GM23338 (cell line): ENCODE results near the gene DAAM2. TPM values are rescaled to one million over a fixed set of nuclear protein-coding genes. Genes with fewer than 3 reads are reported as not detected.

Source experiments
- ATAC-seq: fragments of 200-7000 bp; cut with Tn5 transposase; 3 replicates; pipeline ENCODE4 v1.9.1; 2020
- DNase-seq: peaks from one replicate; pipeline ENCODE4 v3.0.0-alpha.2; 2015; ENCODE audit warnings: low spot score
- H2AFZ ChIP-seq: fragments of 200-600 bp; sonication (generic); 2 replicates; pipeline ENCODE4 v1.8.0; 2016; ENCODE audit warnings: antibody characterized with exemption, mild to moderate bottlenecking, moderate library complexity
- H3F3A ChIP-seq: fragments of 200-600 bp; sonication (generic); replicated peaks from 2 replicates; pipeline ENCODE4 v1.8.0; 2017; ENCODE audit warnings: antibody characterized with exemption, mixed run types, low read depth
- H3K27ac ChIP-seq: fragments of 200-600 bp; sonication (generic); 2 replicates; pipeline ENCODE4 v1.6.1; 2016; ENCODE audit warnings: low read depth
- H3K27me3 ChIP-seq: fragments of 200-600 bp; sonication (generic); 2 replicates; pipeline ENCODE4 v1.8.0; 2016; ENCODE audit warnings: mild to moderate bottlenecking, mixed run types, moderate library complexity; ENCODE audit not compliant: insufficient read depth
- H3K36me3 ChIP-seq: fragments of 200-600 bp; sonication (generic); 2 replicates; pipeline ENCODE4 v1.8.0; 2016; ENCODE audit warnings: mild to moderate bottlenecking; ENCODE audit not compliant: insufficient read depth
- H3K4me1 ChIP-seq: fragments of 200-600 bp; sonication (generic); 2 replicates; pipeline ENCODE4 v1.8.0; 2016; ENCODE audit warnings: mild to moderate bottlenecking, moderate library complexity; ENCODE audit not compliant: insufficient read depth
- H3K4me2 ChIP-seq: fragments of 200-600 bp; sonication (generic); 2 replicates; pipeline ENCODE4 v1.7.1; 2017; ENCODE audit warnings: mixed run types
- H3K4me3 ChIP-seq: fragments of 200-600 bp; sonication (generic); 2 replicates; pipeline ENCODE4 v1.6.1; 2016; ENCODE audit warnings: mixed run types
- H3K79me2 ChIP-seq: fragments of 200-600 bp; sonication (generic); replicated peaks from 2 replicates; pipeline ENCODE4 v1.8.0; 2017; ENCODE audit warnings: mild to moderate bottlenecking; ENCODE audit not compliant: insufficient read depth
- H3K9me2 ChIP-seq: fragments of 200-600 bp; sonication (generic); 2 replicates; pipeline ENCODE4 v1.8.0; 2017; ENCODE audit not compliant: insufficient read depth
- H4K20me1 ChIP-seq: fragments of 200-600 bp; sonication (generic); replicated peaks from 2 replicates; pipeline ENCODE4 v1.8.0; 2017; ENCODE audit warnings: mild to moderate bottlenecking; ENCODE audit not compliant: insufficient read depth
- H3K27ac Mint-ChIP-seq: 2 replicates; pipeline ENCODE4 v1.8.0; 2020; ENCODE audit warnings: inconsistent platforms, mild to moderate bottlenecking, moderate library complexity, mixed read lengths
- H3K27me3 Mint-ChIP-seq: 3 replicates; pipeline ENCODE4 v1.8.0; 2022; ENCODE audit warnings: low read depth, mild to moderate bottlenecking, moderate library complexity, mixed read lengths, inconsistent platforms; ENCODE audit not compliant: insufficient read depth, poor library complexity
- H3K36me3 Mint-ChIP-seq: 3 replicates; pipeline ENCODE4 v1.8.0; 2021; ENCODE audit warnings: low read depth, mild to moderate bottlenecking, inconsistent platforms, moderate library complexity, mixed read lengths
- H3K4me1 Mint-ChIP-seq: 3 replicates; pipeline ENCODE4 v1.8.0; 2020; ENCODE audit warnings: mild to moderate bottlenecking, inconsistent platforms, mixed read lengths
- H3K4me3 Mint-ChIP-seq: 3 replicates; pipeline ENCODE4 v1.8.0; 2021; ENCODE audit warnings: moderate library complexity, mild to moderate bottlenecking, inconsistent platforms, mixed read lengths
- H3K9me3 Mint-ChIP-seq: 3 replicates; pipeline ENCODE4 v1.8.0; 2020; ENCODE audit warnings: moderate library complexity, mild to moderate bottlenecking, inconsistent platforms, mixed read lengths
- ZNF114 ChIP-seq: fragments of 250-450 bp; sonication (Bioruptor Pico); IDR thresholded peaks from 2 replicates; pipeline ENCODE4 v1.5.0; 2020; ENCODE audit warnings: mild to moderate bottlenecking, moderate library complexity
- polyA plus RNA-seq: library from polyadenylated mRNA; unstranded; fragments of >200 nt; fragmentation: Nextera tagmentation; extraction: Ambion mirVana; gene quantifications from 2 replicates; pipeline ENCODE4 v1.2.1, GENCODE V29; 2016
- total RNA-seq: library from RNA; depleted of rRNA; stranded (reverse); fragments of >200 nt; shearing (Covaris generic); gene quantifications from 2 replicates; pipeline ENCODE4 v1.2.3, GENCODE V29; 2014
- TF ChIP-seq, protein P1 (sequence below): IDR thresholded peaks from one replicate; pipeline ENCODE4 v1.6.1; 2018; ENCODE audit warnings: antibody characterized with exemption; ENCODE audit not compliant: unreplicated experiment
- TF ChIP-seq, protein P2 (sequence below): fragments of 250-450 bp; sonication (Bioruptor Pico); IDR thresholded peaks from 2 replicates; pipeline ENCODE4 v1.5.0; 2020; ENCODE audit warnings: mild to moderate bottlenecking, moderate library complexity

The DAAM2 gene
- total and polyA plus RNA-seq, 2 experiments from 2014 or later: 1.4 to 4.9 TPM

DNA sequence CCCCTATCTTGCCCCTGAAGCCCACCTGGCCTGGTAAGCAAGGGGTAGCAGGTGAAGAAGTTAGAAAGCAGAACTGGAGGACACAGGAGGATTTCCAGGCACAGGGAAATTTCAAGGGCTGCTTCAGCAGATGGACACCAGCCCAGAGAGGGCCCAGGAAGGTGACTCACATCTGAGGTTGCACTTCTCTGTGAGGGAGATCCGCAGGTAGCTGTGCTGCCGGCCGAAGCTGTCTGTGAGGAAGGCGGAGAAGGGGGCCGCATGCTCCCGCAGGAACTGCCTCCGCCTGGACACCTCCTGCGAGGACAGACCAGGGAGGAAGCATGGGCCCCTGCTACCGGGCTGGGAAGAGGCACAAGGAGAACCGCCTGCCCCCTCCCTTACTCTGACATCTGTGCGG, 135.0 kb downstream of the DAAM2 start:
- no peak overlapping the region for H3K4me3 ChIP-seq
- Mint-ChIP-seq H3K27me3 (peaks cover 28% of the 10 kb centered on the region), H3K36me3 (peaks cover 59% of the 10 kb centered on the region), H3K4me3 (no peak overlapping the region), H3K27ac (no peak overlapping the region), H3K9me3 (peaks cover 22% of the 10 kb centered on the region), H3K4me1 (peaks cover 13% of the 10 kb centered on the region)
- H3K79me2 ChIP-seq: no peaks in the 10 kb centered on the region; the same call in 1 of the 2 replicates
- no peak overlapping the region for H3K27ac ChIP-seq
- DNase-seq (no peak), ATAC-seq (no peak)
- no peaks in the 10 kb centered on the region for H3K36me3 ChIP-seq
- H3K4me1 ChIP-seq: peaks cover 6% of the 10 kb centered on the region; the same call in 1 of the 2 replicates
- no peak overlapping the region for H3K4me2 ChIP-seq
- no peaks in the 10 kb centered on the region for H3F3A ChIP-seq
- no peak for TF ChIP-seq ZNF114 (CRISPR knock-in tag)
- TF ChIP-seq, protein P1, sequence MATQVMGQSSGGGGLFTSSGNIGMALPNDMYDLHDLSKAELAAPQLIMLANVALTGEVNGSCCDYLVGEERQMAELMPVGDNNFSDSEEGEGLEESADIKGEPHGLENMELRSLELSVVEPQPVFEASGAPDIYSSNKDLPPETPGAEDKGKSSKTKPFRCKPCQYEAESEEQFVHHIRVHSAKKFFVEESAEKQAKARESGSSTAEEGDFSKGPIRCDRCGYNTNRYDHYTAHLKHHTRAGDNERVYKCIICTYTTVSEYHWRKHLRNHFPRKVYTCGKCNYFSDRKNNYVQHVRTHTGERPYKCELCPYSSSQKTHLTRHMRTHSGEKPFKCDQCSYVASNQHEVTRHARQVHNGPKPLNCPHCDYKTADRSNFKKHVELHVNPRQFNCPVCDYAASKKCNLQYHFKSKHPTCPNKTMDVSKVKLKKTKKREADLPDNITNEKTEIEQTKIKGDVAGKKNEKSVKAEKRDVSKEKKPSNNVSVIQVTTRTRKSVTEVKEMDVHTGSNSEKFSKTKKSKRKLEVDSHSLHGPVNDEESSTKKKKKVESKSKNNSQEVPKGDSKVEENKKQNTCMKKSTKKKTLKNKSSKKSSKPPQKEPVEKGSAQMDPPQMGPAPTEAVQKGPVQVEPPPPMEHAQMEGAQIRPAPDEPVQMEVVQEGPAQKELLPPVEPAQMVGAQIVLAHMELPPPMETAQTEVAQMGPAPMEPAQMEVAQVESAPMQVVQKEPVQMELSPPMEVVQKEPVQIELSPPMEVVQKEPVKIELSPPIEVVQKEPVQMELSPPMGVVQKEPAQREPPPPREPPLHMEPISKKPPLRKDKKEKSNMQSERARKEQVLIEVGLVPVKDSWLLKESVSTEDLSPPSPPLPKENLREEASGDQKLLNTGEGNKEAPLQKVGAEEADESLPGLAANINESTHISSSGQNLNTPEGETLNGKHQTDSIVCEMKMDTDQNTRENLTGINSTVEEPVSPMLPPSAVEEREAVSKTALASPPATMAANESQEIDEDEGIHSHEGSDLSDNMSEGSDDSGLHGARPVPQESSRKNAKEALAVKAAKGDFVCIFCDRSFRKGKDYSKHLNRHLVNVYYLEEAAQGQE: no peak
- TF ChIP-seq, protein P2, sequence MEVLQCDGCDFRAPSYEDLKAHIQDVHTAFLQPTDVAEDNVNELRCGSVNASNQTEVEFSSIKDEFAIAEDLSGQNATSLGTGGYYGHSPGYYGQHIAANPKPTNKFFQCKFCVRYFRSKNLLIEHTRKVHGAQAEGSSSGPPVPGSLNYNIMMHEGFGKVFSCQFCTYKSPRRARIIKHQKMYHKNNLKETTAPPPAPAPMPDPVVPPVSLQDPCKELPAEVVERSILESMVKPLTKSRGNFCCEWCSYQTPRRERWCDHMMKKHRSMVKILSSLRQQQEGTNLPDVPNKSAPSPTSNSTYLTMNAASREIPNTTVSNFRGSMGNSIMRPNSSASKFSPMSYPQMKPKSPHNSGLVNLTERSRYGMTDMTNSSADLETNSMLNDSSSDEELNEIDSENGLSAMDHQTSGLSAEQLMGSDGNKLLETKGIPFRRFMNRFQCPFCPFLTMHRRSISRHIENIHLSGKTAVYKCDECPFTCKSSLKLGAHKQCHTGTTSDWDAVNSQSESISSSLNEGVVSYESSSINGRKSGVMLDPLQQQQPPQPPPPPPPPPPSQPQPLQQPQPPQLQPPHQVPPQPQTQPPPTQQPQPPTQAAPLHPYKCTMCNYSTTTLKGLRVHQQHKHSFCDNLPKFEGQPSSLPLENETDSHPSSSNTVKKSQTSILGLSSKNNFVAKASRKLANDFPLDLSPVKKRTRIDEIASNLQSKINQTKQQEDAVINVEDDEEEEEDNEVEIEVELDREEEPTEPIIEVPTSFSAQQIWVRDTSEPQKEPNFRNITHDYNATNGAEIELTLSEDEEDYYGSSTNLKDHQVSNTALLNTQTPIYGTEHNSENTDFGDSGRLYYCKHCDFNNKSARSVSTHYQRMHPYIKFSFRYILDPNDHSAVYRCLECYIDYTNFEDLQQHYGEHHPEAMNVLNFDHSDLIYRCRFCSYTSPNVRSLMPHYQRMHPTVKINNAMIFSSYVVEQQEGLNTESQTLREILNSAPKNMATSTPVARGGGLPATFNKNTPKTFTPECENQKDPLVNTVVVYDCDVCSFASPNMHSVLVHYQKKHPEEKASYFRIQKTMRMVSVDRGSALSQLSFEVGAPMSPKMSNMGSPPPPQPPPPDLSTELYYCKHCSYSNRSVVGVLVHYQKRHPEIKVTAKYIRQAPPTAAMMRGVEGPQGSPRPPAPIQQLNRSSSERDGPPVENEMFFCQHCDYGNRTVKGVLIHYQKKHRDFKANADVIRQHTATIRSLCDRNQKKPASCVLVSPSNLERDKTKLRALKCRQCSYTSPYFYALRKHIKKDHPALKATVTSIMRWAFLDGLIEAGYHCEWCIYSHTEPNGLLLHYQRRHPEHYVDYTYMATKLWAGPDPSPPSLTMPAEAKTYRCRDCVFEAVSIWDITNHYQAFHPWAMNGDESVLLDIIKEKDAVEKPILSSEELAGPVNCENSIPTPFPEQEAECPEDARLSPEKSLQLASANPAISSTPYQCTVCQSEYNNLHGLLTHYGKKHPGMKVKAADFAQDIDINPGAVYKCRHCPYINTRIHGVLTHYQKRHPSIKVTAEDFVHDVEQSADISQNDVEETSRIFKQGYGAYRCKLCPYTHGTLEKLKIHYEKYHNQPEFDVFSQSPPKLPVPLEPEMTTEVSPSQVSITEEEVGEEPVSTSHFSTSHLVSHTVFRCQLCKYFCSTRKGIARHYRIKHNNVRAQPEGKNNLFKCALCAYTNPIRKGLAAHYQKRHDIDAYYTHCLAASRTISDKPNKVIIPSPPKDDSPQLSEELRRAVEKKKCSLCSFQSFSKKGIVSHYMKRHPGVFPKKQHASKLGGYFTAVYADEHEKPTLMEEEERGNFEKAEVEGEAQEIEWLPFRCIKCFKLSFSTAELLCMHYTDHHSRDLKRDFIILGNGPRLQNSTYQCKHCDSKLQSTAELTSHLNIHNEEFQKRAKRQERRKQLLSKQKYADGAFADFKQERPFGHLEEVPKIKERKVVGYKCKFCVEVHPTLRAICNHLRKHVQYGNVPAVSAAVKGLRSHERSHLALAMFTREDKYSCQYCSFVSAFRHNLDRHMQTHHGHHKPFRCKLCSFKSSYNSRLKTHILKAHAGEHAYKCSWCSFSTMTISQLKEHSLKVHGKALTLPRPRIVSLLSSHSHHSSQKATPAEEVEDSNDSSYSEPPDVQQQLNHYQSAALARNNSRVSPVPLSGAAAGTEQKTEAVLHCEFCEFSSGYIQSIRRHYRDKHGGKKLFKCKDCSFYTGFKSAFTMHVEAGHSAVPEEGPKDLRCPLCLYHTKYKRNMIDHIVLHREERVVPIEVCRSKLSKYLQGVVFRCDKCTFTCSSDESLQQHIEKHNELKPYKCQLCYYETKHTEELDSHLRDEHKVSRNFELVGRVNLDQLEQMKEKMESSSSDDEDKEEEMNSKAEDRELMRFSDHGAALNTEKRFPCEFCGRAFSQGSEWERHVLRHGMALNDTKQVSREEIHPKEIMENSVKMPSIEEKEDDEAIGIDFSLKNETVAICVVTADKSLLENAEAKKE (CRISPR knock-in tag): no peak
- 0 out of 2 replicates have a peak, but pooled peaks cover 3% of the 10 kb centered on the region for H3K9me2 ChIP-seq
- H4K20me1 ChIP-seq: no peaks in the 10 kb centered on the region
- H2AFZ ChIP-seq: no peak overlapping the region
- H3K27me3 ChIP-seq: no peaks in the 10 kb centered on the region
